HCT116 (cell line): ENCODE results near the gene MBTPS1. TPM values are rescaled to one million over a fixed set of nuclear protein-coding genes. Genes with fewer than 3 reads are reported as not detected.

Experiments used
- ATAC-seq: fragments of 200-7000 bp; cut with Tn5 transposase; 2 replicates; pipeline ENCODE4 v1.9.1; 2020; ENCODE audit warnings: mild to moderate bottlenecking, moderate library complexity
- BruUV-seq: library from RNA; stranded (reverse); fragments of 400-500 nt; replicated peaks from 2 replicates; lab custom pipeline; 2021; lab: Mats Ljungman, UMichigan
- CTCF ChIA-PET: fragments of 300-600 bp; sonication (Branson Sonifier 250); formaldehyde crosslinking; loops from one replicate; lab custom pipeline; 2021; ENCODE audit warnings: antibody characterized with exemption; lab: Charles Lee
- POLR2A ChIA-PET: fragments of 300-600, 350-600 bp; sonication (Branson Sonifier 250); formaldehyde crosslinking; loops from one replicate; lab custom pipeline; 2021; ENCODE audit warnings: antibody characterized with exemption; lab: Charles Lee
- RAD21 ChIA-PET, 2 experiments: fragments of 300-600 bp; sonication (Branson Sonifier 250); formaldehyde crosslinking; loops; one replicate each; lab custom pipeline; 2023; ENCODE audit warnings: low total read pairs in 2 of 2; ENCODE audit not compliant: uncharacterized antibody in 2 of 2, unreplicated experiment in 2 of 2, low non-redundant PET in 1 of 2; lab: Charles Lee
- DNase-seq: peaks from one replicate; pipeline ENCODE4 v3.0.0-alpha.2; 2010; ENCODE audit warnings: low read depth, low spot score
- H2AFZ ChIP-seq: fragments of 200-600 bp; shearing (Covaris generic), sonication (generic); 2 replicates; pipeline ENCODE4 v1.6.1; 2017; ENCODE audit warnings: low read depth, mixed run types, mixed read lengths, antibody characterized with exemption, low read length; ENCODE audit not compliant: poor library complexity, severe bottlenecking
- H3K27ac ChIP-seq: 2 replicates; pipeline ENCODE4 v1.5.1; 2012; ENCODE audit warnings: low read depth, low read length
- H3K27me3 ChIP-seq: fragments of 200-600 bp; sonication (generic); 2 replicates; pipeline ENCODE4 v1.6.1; 2016; ENCODE audit warnings: mixed run types, low read length, mixed read lengths; ENCODE audit not compliant: insufficient read depth
- H3K36me3 ChIP-seq, 2 experiments: fragments of 200-500 bp in 1 of 2; fragments of 200-600 bp in 1 of 2; sonication (Bioruptor generic) in 1 of 2; sonication (generic) in 1 of 2; 2 replicates each; pipeline versions ENCODE4 v1.5.1 to v1.6.1; 2014 to 2016; ENCODE audit warnings: low read length in 2 of 2, inconsistent platforms in 1 of 2, mixed read lengths in 1 of 2, mixed run types in 1 of 2; ENCODE audit not compliant: insufficient read depth in 2 of 2, control insufficient read depth in 1 of 2
- H3K4me1 ChIP-seq, 2 experiments: fragments of 200-600 bp in 1 of 2; sonication (generic) in 1 of 2; 2 replicates each; pipeline versions ENCODE4 v1.5.1 to v1.6.1; 2012 to 2017; ENCODE audit warnings: low read length in 2 of 2, inconsistent platforms in 1 of 2, mild to moderate bottlenecking in 1 of 2, mixed read lengths in 1 of 2, mixed run types in 1 of 2, moderate library complexity in 1 of 2; ENCODE audit not compliant: insufficient read depth in 2 of 2, control insufficient read depth in 1 of 2
- H3K4me2 ChIP-seq: fragments of 200-600 bp; sonication (generic); 2 replicates; pipeline ENCODE4 v1.6.1; 2017; ENCODE audit warnings: mixed run types, low read length, mixed read lengths
- H3K4me3 ChIP-seq, 2 experiments: fragments of 200-600 bp in 1 of 2; sonication (generic) in 1 of 2; replicated peaks in 1 of 2; 2 replicates each; pipeline ENCODE4 v1.5.1; 2011 to 2016; ENCODE audit warnings: low read length in 2 of 2, control low read depth in 1 of 2, low read depth in 1 of 2, mild to moderate bottlenecking in 1 of 2, mixed read lengths in 1 of 2, mixed run types in 1 of 2
- H3K79me2 ChIP-seq: fragments of 200-600 bp; sonication (generic); 2 replicates; pipeline ENCODE4 v1.6.1; 2017; ENCODE audit warnings: mild to moderate bottlenecking, mixed run types, low read length, moderate library complexity, mixed read lengths; ENCODE audit not compliant: insufficient read depth
- H3K9ac ChIP-seq: fragments of 200-600 bp; sonication (generic); 2 replicates; pipeline ENCODE4 v1.6.1; 2016; ENCODE audit warnings: low read length, mixed read lengths
- H3K9me2 ChIP-seq: fragments of 200-600 bp; sonication (generic), shearing (Covaris generic); 2 replicates; pipeline ENCODE4 v1.6.1; 2017; ENCODE audit warnings: mixed run types, mild to moderate bottlenecking, moderate library complexity; ENCODE audit not compliant: insufficient read depth
- H3K9me3 ChIP-seq, 2 experiments: fragments of 200-500 bp in 1 of 2; fragments of 200-600 bp in 1 of 2; sonication (Bioruptor generic) in 1 of 2; sonication (generic) in 1 of 2; 2 replicates each; pipeline ENCODE4 v1.6.1; 2014 to 2017; ENCODE audit warnings: low read length in 2 of 2, mixed read lengths in 2 of 2, inconsistent platforms in 1 of 2, low read depth in 1 of 2, mild to moderate bottlenecking in 1 of 2, mixed run types in 1 of 2, moderate library complexity in 1 of 2; ENCODE audit not compliant: control insufficient read depth in 1 of 2, insufficient read depth in 1 of 2
- H4K20me1 ChIP-seq: fragments of 200-600 bp; sonication (generic), shearing (Covaris generic); 2 replicates; pipeline ENCODE4 v1.6.1; 2017; ENCODE audit warnings: mixed run types, mild to moderate bottlenecking, moderate library complexity; ENCODE audit not compliant: insufficient read depth
- ATF3 ChIP-seq: IDR thresholded peaks from 2 replicates; pipeline ENCODE4 v1.6.1; 2012
- CEBPB ChIP-seq: IDR thresholded peaks from 2 replicates; pipeline ENCODE4 v1.6.1; 2012; ENCODE audit warnings: low read depth
- CTCF ChIP-seq, 3 experiments: fragments of 200-600 bp in 1 of 3; sonication (generic) in 1 of 3; IDR thresholded peaks in 2 of 3; conservative IDR thresholded peaks in 1 of 3; 2 replicates each; pipeline ENCODE4 v1.5.1; 2012 to 2017; ENCODE audit warnings: low read depth in 2 of 3, low read length in 2 of 3, antibody characterized with exemption in 1 of 3, borderline replicate concordance in 1 of 3, control low read depth in 1 of 3, mild to moderate bottlenecking in 1 of 3, mixed read lengths in 1 of 3, mixed run types in 1 of 3, moderate library complexity in 1 of 3; ENCODE audit not compliant: insufficient read depth in 1 of 3
- FOSL1 ChIP-seq: IDR thresholded peaks from 2 replicates; pipeline ENCODE4 v1.6.1; 2012; ENCODE audit warnings: low read depth
- MAX ChIP-seq: IDR thresholded peaks from 2 replicates; pipeline ENCODE4 v1.6.1; 2012
- POLR2A ChIP-seq: IDR thresholded peaks from 2 replicates; pipeline ENCODE4 v1.7.0; 2011; ENCODE audit warnings: borderline replicate concordance; ENCODE audit not compliant: insufficient read depth, insufficient read length; ENCODE audit errors: extremely low read depth
- POLR2AphosphoS5 ChIP-seq: IDR thresholded peaks from 2 replicates; pipeline ENCODE4 v1.6.1; 2011; ENCODE audit warnings: mild to moderate bottlenecking, low read depth, low read length, moderate library complexity
- RAD21 ChIP-seq: IDR thresholded peaks from 2 replicates; pipeline ENCODE4 v1.6.1; 2012; ENCODE audit warnings: low read depth, mild to moderate bottlenecking
- REST ChIP-seq: IDR thresholded peaks from 2 replicates; pipeline ENCODE4 v1.6.1; 2012; ENCODE audit warnings: low read depth
- SIN3A ChIP-seq: IDR thresholded peaks from 2 replicates; pipeline ENCODE4 v1.6.1; 2012; ENCODE audit warnings: low read depth
- SRF ChIP-seq: IDR thresholded peaks from 2 replicates; pipeline ENCODE4 v1.6.1; 2012; ENCODE audit warnings: low read depth
- YY1 ChIP-seq: IDR thresholded peaks from 2 replicates; pipeline ENCODE4 v1.6.1; 2011; ENCODE audit warnings: low read length, low read depth, moderate library complexity, mild to moderate bottlenecking; ENCODE audit not compliant: insufficient replicate concordance; ENCODE audit errors: extremely low read depth
- ZBTB33 ChIP-seq: IDR thresholded peaks from 2 replicates; pipeline ENCODE4 v1.6.1; 2011; ENCODE audit warnings: mild to moderate bottlenecking, low read length, moderate library complexity; ENCODE audit not compliant: insufficient replicate concordance; ENCODE audit errors: extremely low read depth
- ZFX ChIP-seq: fragments of 450-650 bp; IDR thresholded peaks from 2 replicates; pipeline ENCODE4 v1.6.1; 2017
- ZNF274 ChIP-seq: fragments of 200-500 bp; sonication (Bioruptor generic); IDR thresholded peaks from 2 replicates; pipeline ENCODE4 v1.6.1; 2014; ENCODE audit warnings: mild to moderate bottlenecking, low read depth, low read length, inconsistent platforms
- intact Hi-C: fragments of 100-400 bp; cut with micrococcal nuclease; formaldehyde crosslinking; loops from 2 replicates; pipeline ENCODE4 v1.10.0; 2022
- total RNA-seq: library from RNA; stranded (reverse); gene quantifications from one replicate; pipeline ENCODE4 v1.2.1, GENCODE V29; 2021; ENCODE audit not compliant: unreplicated experiment

MBTPS1 gene
- total RNA-seq, 1 experiment from 2014 or later, result 111 TPM

- H4K20me1 ChIP-seq, result no peaks in the 10 kb centered on the region
- no TSS peak for BruUV-seq
- ATAC-seq, result no peak
- TF ChIP-seq ZFX (no peak), MAX (no peak), REST (no peak), POLR2A (no peak), CTCF (IDR thresholded peaks at IDR 0.05 in 2 of 3, conservative IDR thresholded peaks at IDR 0.05 in 1 of 3; ENCODE audit: borderline replicate concordance in 1 of 3, insufficient read depth in 1 of 3, low read depth in 2 of 3, low read length in 2 of 3) (no peak), SIN3A (no peak), ZBTB33 (no peak), SRF (no peak), ZNF274 (no peak), ATF3 (no peak), RAD21 (no peak), CEBPB (no peak), YY1 (no peak), FOSL1 (no peak), POLR2AphosphoS5 (no peak)
- TF ChIP-seq, all 23 proteins: peak for 0
- Histone ChIP-seq H3K79me2 (no peaks in the 10 kb centered on the region), H3K36me3 (no peaks in the 10 kb centered on the region), H3K9me2 (no peaks in the 10 kb centered on the region), H3K4me2 (no peak overlapping the region), H3K9me3 (no peaks in the 10 kb centered on the region), H2AFZ (no peak overlapping the region), H3K27me3 (peaks cover 9% of the 10 kb centered on the region; the same call in 1 of the 2 replicates), H3K4me3 (no peak overlapping the region), H3K27ac (no peak overlapping the region), H3K4me1 (no peaks in the 10 kb centered on the region), H3K9ac (no peak overlapping the region)
- POLR2A ChIA-PET, result no interaction called here
- no peak for DNase-seq
- intact Hi-C loops, result no loop called here
- CTCF ChIA-PET, result interaction anchor here (1.1 kb wide), 1 partner anchor 21 kb away, joined by 3 read pairs; the partner anchor contains the start of gene TAF1C
- RAD21 ChIA-PET, result no interaction called here
Observed at GRCh38 chr16:84165746-84166145, 49.0 kb upstream of the MBTPS1 start.
